GM19395 (cell line): ENCODE measurements around the gene SAMD14.

ENCODE experiments used
- ATAC-seq: cut with Tn5 transposase; IDR thresholded peaks from one replicate; pipeline ENCODE4 v1.9.1; 2021; ENCODE audit warnings: mild to moderate bottlenecking, moderate library complexity; ENCODE audit not compliant: unreplicated experiment

Gene SAMD14

DNA sequence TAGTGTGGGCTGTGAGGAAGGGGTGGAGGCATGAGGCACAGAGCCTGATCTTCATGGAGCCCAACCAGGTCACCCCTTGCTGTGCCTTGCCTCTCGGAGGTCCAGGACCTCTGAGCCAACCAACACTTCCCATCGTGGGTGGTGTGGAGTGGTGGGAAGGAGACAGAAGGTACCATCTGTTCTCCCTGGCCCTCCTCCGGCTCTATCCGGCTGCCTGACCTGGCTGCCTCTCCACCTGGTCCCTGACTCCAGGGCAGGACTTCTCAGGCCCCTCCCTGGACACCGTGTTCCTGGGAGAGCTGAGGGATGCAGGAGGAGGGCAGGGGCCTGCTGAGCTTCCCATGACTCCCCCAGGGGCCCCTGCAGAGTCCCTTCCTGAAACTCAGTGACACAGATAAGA, 31.0 kb downstream of the SAMD14 start:
- ATAC-seq, result no peak

DNA sequence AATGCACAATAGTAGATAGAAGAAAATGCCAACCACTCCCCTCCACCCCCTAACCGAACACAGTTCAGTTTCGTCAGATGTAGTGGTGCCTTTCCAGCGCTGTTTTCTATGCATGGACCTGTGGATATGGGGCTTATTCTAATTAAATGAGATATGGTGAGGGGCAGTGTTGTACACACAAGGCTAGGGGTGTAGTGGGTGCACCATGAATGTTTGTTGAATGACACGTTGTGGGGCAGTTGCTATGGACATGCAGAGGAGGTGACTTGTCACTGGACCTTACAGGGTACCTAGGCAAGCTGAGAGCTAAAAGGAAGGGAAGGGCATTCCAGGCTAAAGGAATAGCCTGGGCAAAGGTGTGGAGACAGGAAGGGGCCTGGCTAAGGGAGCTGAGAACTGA, 31.4 kb downstream of the SAMD14 start:
- ATAC-seq, result no peak

DNA sequence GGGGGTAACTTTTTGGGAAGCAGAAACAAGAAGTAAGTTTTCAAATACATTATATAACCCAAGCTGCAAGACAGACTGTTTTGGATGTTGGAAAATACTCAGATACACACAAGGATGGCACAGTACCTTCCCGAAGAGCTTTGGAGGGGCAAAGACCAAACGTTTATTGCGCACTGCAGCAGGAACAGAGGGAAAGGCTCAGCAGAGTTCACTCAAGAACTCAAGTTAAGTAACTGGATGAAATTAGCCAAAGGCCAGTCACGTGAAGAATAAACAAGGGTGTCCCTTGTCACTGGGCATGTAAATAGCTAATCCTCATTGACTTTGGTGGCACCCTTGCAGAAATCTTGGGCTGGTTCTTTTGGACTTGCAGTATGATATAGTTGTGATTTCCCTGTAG, 32.0 kb downstream of the SAMD14 start:
- ATAC-seq, result no peak

GRCh38 chr17:50097455-50097854, 32.5 kb downstream of the SAMD14 start:
- no peak for ATAC-seq

GRCh38 chr17:50096758-50097157, 33.2 kb downstream of the SAMD14 start:
- no peak for ATAC-seq

GRCh38 chr17:50096092-50096491, 33.9 kb downstream of the SAMD14 start:
- ATAC-seq, result no peak

DNA sequence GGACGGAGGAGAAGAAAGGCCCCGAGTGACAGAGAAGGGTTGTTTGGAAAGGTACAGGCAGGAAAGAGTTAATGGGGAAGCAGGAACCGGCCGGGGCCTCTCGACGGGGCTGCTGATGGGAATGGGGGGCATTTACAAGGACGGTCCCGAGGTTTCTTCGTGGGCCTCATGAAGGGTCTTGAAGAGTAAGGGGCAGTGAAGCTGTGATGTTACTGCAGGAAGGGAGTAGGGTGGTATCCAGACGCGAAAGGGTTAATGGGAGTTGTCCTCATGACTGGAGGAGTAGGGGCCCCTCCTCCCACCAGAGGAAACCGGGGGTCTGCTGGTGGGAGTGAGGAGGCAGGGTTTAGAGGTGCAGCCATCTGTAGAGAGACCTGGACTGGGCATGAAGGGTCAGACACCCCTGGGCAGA, 34.3 kb downstream of the SAMD14 start:
- ATAC-seq, result no peak

DNA sequence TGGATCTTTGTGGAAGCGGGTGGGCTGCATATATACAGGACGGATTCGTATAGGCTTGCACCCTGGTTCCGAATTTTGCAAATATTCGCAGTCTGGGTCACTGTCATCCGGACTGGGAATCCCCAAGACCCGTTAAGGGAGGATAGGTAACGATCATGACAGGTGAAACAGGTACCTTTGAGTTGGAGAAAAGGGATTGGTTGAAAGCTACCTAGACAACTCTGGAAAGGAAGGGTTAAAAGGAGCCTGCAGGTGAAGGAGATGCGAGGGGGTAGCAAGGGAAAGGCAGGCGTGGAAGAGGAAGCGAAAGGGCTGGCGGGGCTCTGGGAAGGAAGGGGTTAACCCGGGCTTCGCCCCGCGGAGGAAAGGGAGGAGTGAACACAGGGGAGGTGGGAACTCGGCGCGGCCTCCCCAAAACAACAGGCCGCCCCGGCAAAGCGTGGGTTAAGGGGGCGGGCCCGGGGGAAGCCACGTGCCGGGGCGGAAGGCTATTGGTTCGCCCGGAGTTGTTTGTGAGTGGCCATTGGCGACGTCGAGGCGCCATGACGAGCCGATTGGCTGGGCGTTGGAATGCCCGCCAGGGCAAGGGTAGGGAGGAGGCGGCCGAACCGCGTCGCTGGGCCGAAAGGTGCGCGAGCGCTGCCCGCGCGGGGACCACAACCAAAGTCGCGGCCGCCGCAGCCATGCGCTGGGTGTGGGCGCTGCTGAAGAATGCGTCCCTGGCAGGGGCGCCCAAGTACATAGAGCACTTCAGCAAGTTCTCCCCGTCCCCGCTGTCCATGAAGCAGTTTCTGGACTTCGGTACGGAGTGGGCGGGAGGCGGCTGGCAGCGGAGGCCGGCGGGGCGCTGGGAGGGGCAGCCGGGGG, 35.0 kb downstream of the SAMD14 start, which contains the start of gene PDK2:
Gene PDK2 (plus strand): TSS at position 599 of the 867 bp plus-strand sequence. CDS start 85 bp downstream, at position 684.
- peak; percentile 91 for ATAC-seq

- peak; percentile 43 for ATAC-seq
Measured at GRCh38 chr17:50094243-50094752, 35.7 kb downstream of the SAMD14 start.

DNA sequence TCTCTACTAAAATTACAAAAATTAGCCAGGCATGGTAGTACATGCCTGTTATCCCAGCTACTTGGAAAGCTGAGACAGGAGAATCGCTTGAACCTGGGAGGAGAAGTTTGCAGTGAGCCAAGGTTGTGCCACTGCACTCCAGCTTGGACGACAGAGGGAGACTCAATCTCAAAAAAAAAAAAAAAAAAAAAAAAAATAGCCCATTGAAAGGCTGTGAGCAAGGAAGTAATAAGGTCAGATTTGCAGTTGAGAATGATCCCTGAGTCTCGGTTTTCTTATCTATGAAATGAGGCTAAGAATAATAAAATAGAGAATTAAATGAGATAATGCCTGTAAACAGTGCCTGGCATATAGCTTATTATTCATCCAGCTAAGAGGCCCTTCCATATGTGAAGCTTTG, 36.2 kb downstream of the SAMD14 start:
- ATAC-seq, result no peak

GRCh38 chr17:50093246-50093645, 36.7 kb downstream of the SAMD14 start:
- ATAC-seq, result no peak

DNA sequence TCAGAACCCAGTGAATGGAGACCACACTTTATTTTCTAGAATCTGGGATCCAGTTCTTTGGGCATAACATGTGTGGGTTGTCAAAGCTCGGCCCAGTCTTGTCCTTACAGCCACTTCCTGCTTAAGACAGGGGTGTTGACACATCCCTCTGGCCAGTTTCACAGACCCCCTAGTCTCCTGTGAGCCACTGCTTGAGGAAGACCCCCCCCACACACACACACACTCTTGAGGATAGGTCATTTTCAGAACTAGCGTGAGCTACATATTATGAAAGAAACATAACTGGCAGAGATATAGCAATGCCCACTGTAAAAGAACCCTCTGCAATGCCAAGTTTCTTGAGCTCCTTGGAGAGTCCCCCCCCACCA, 38.1 kb downstream of the SAMD14 start:
- ATAC-seq, result no peak

- ATAC-seq, result no peak
Measured at GRCh38 chr17:50090971-50091917, 38.7 kb downstream of the SAMD14 start.

- no peak for ATAC-seq
Measured at GRCh38 chr17:50090071-50090470, 39.9 kb downstream of the SAMD14 start.

DNA sequence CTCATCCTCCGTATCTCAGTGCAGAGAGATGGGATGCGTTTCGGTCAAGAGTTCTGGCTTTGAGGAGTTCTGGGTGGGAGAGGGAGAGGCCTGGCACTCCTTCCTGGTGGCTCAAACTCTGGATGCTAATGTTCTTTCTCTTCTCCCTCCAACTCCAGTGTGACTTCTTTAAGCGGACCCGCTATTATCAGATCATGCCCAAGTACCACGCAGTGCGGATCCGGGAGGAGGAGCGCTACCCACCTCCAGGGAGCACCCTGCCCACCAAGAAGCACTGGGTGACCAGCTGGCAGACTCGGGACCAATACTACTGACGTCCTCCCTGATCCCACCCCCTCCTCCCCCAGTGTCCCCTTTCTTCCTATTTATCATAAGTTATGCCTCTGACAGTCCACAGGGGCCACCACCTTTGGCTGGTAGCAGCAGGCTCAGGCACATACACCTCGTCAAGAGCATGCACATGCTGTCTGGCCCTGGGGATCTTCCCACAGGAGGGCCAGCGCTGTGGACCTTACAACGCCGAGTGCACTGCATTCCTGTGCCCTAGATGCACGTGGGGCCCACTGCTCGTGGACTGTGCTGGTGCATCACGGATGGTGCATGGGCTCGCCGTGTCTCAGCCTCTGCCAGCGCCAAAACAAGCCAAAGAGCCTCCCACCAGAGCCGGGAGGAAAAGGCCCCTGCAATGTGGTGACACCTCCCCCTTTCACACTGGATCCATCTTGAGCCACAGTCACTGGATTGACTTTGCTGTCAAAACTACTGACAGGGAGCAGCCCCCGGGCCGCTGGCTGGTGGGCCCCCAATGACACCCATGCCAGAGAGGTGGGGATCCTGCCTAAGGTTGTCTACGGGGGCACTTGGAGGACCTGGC, 40.8 kb downstream of the SAMD14 start:
- ATAC-seq, result no peak

DNA sequence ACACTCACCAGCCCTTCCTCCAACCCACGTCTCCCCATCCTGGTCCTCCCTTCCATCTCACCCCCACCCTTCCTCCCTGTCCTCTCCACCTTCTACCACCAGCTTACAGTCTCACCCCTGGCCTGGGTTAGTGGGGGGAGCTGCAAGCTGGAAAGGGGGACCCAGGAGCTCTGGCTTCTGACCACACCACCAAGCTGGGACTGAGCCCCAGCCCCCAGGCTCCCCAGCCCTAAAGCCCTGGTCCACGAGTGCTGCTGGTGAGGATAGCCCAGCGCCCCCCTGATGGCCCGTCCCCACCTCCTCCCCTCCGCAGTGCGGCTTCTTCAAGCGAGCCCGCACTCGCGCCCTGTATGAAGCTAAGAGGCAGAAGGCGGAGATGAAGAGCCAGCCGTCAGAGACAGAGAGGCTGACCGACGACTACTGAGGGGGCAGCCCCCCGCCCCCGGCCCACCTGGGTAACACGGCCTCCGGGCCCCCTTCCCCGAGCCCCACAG, 42.0 kb downstream of the SAMD14 start:
- no peak for ATAC-seq

- ATAC-seq, result no peak
Measured at GRCh38 chr17:50087246-50087911, 42.6 kb downstream of the SAMD14 start.

DNA sequence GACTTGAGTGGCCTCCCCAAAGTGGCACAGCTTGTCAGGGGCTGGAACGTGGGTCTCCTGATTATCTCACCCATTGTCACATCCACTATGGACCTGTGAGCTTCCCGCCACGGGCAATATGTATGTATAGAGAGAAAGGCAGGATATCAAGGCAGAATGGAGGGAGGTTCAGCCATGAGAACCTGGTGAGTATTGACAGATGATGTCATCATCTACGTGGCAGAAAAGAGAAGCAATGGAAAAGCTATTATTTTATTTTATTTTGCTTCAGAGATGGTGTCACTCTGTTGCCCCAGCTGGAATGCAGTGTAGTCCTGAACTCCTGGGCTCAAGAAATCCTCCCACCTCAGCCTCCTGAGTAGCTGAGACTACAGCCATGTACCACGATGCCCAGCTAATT, 48.2 kb downstream of the SAMD14 start:
- ATAC-seq, result no peak

DNA sequence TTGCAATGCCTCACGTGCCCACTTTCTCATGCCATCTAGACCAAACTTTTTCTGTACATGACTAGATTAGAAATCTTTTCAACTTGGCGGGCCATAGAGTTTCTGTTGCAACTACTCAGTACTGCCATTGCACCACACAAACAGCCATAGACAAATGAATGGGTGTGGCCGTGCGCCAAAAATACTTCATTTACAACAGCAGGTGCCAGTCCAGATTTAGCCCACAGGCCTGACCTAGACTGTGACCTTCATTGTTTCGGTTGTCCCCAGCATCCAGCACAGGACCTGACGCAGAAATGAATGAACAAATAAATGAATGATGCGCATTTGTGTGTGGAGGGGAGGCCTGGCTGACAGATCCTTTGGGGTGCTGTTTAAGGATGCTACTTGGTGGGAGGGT, 49.1 kb downstream of the SAMD14 start:
- no peak for ATAC-seq

DNA sequence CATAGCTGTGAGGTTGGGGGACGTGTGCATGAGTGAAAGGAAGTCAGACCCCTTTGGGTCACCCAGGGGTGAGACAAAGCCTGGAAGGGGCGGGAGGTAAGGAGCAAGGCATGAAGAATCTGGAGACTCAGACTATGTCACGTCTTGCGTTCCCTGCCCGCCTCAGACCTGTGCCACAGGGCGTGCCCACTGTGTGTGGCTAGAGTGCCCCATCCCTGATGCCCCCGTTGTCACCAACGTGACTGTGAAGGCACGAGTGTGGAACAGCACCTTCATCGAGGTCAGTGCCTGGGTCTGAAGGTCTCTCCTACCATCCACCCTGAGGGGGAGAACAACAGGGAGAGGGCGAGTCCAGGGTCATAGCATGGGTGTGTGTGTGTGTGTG, 49.9 kb downstream of the SAMD14 start:
- ATAC-seq, result no peak
